Measurements from ENCODE around the gene KIF25.

KIF25 gene

GRCh38 chr6:168016176-168016620, 18.7 kb downstream of the KIF25 start:
- no peak for DNase-seq (ENCODE audit: low read depth in 2 of 2)

- DNase-seq (ENCODE audit: low read depth in 2 of 2), result no peak
Observed at GRCh38 chr6:168016721-168017525, 19.5 kb downstream of the KIF25 start.

- no peak for DNase-seq (ENCODE audit: low read depth in 2 of 2)
Observed at GRCh38 chr6:168017629-168018028, 20.2 kb downstream of the KIF25 start.

DNA sequence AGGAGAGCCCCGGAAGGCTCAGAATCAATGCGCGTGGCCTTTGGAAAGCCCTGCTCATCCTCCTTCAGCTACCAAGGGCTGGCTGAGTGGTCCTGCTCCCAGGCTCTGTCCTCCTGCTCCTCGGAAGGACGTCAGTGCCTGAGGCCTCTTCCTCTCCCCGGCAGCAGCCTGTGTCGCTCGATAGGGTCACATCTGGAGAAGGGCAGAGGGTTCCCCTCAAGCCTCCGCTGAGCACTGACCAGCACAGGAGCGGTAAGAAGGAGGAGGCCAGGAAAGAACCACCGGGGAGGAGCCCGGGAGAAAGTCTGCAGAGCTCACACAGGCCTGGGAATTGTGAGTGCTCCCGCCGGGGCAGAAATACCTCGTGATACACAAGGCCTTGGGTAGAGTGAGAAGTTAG, 21.2 kb downstream of the KIF25 start:
- DNase-seq (ENCODE audit: low read depth in 2 of 2), result no peak

DNA sequence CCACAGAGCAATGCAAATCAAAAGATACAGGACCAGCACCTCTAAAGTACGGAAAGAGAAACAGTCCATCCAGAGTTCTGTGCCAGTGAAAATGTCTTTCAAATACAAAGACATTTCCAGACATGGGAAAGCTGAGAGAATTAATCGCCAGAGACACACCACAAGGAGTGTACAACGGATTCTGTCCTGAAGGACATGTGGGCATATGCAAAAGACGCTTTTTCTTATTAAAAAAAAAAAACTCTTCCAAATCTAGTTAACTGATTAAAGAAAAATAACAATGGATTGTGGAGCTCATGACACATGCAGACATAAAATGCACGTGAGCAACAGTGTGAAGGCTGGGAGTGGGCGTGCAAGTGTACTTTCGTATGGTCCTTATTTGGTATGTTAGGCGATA, 22.8 kb downstream of the KIF25 start:
- no peak for DNase-seq (ENCODE audit: low read depth in 2 of 2)

GRCh38 chr6:168021581-168021980, 24.1 kb downstream of the KIF25 start:
- DNase-seq (ENCODE audit: low read depth in 2 of 2), result no peak

- DNase-seq (ENCODE audit: low read depth in 2 of 2), result no peak
Observed at GRCh38 chr6:168022488-168023321, 25.2 kb downstream of the KIF25 start.

DNA sequence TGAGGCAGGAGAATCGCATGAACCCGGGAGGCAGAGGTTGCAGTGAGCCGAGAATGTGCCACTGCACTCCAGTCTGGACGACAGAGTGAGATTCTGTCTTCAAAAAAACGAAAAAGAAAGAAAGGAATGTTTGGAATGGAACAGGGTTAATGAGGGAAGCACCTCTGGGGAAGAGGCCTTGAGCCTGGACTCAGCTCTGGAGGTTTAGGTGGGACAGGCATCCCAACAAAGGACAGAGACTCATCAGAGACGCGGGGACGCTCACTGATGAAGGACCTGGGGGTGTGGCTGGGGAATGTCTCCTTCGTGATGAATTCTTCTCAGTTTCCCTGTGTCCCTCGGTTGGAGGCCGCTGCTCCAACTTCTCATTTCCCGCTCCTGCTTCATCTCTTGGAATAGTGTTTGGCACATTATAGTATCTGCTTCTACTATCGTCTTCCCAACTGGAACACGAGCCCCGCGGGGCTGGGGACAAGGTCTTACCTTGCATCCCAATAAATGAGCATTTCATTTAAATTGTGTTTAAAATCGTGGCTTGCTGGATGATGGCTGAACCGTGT, 27.6 kb downstream of the KIF25 start:
- DNase-seq (ENCODE audit: low read depth in 2 of 2), result no peak

DNA sequence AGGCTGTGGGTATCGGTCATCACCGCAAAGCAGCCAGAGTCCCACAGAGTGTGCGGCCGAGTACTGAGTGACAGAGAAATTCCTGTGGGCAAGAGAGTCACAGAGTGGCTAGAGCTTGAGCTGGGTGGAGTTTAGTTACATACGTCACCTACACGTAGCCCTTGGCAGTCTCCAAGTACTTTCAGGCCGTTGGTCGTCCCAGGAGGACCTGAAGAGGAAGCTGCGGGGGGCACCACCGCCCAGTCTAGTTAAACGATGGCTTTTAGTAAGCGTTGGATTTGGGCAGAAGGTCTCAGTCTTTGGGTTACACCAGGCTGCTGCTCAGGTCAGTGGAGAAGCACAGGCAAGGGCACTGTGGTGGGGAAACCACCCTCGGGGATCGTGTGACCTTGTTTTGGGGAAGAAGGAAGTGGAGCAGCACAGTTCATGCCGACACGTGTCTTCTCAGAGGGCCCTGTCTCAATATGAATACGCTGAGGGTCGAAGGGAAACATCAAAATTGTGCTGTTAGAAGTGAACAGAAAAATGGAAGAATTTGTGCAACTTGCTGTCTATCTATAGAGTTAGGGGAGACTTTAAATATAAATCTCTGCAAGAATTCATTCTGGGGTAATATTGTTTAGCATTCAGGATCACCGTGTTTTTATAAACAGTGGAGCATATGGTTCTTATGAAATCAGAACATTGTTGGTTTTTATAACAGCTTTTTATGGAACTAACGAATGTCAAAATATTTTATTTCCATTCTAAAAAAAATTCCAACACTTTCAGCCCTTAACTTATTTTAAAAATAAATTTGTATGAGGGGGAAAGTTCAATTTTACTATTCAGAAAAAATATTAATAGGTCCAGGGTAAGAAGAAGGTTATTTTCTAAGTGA, 28.6 kb downstream of the KIF25 start:
- DNase-seq (ENCODE audit: low read depth in 2 of 2), result no peak

- DNase-seq (ENCODE audit: low read depth in 2 of 2), result no peak
Observed at GRCh38 chr6:168026925-168027324, 29.5 kb downstream of the KIF25 start.

DNA sequence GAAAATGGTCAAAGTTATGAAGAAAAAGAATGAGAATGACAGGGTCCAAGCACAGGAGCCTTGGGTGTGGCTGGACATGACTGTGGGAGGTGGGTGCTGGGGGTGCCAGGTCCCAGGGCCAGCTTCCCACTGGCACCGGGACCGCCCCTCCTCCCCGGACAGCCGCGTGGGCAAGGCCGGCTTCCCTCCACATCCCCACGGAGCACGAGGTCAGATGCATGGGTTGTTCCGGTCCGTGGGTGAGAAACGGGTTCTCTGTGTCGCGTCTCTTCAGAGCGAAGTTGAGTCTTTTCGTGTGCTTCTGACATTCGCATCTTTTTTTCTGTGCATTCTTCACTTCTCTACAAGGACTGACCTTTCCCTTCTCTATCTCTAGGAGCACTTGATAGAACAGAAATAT, 30.1 kb downstream of the KIF25 start:
- DNase-seq (ENCODE audit: low read depth in 2 of 2), result no peak

DNA sequence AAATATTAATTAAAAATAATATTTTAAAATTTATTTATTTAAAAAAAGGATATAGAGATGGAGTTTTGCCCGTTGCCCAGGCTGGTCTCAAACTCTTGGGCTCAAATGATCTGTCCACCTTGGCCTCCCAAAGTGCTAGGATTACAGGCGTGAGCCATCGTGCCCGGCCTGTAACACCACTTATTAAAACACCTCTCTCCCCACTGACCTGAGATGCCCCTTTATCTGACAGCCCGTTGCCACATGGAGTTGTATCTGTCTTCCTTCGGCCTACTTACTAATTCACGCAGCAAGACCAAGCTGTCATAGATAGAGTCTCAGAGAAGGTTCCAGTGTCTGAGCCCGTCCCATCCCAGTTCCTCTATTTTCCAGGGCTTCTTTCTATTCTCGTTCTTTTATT, 30.7 kb downstream of the KIF25 start:
- no peak for DNase-seq (ENCODE audit: low read depth in 2 of 2)

DNA sequence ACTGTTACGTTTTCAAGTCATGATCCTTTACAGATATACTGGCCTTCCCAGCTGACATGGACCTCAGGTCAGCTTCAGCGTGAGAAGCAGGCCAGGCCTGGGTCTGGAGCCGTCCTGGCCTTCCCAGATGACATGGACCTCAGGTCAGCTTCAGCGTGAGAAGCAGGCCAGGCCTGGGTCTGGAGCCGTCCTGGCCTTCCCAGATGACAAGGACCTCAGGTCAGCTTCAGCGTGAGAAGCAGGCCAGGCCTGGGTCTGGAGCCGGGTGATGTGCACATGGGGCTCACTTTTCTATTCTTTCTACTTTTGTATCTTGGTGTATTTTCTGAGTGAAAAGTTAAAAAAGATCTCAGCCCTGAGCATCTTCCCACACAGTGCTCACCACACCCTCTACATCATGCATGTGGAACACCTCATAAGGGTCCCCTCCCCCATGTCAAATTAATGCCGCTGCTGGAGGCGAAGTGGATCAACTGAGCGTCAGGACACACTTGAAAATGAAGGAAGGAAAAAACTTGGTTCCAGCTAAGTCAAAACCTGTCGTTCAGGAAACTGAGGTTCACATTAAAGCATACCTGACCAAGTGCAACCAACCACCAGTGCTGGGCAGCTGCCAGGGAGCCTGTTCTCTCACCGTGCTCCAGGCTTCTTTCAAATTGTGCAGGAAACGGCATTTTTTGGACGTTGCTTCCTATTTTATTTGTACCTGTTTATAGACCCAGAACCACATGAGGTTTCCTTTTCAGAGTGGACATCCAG, 32.2 kb downstream of the KIF25 start:
- no peak for DNase-seq (ENCODE audit: low read depth in 2 of 2)

GRCh38 chr6:168030218-168030746, 32.8 kb downstream of the KIF25 start:
- DNase-seq (ENCODE audit: low read depth in 2 of 2), result no peak

- no peak for DNase-seq (ENCODE audit: low read depth in 2 of 2)
Observed at GRCh38 chr6:168030908-168031307, 33.4 kb downstream of the KIF25 start.

DNA sequence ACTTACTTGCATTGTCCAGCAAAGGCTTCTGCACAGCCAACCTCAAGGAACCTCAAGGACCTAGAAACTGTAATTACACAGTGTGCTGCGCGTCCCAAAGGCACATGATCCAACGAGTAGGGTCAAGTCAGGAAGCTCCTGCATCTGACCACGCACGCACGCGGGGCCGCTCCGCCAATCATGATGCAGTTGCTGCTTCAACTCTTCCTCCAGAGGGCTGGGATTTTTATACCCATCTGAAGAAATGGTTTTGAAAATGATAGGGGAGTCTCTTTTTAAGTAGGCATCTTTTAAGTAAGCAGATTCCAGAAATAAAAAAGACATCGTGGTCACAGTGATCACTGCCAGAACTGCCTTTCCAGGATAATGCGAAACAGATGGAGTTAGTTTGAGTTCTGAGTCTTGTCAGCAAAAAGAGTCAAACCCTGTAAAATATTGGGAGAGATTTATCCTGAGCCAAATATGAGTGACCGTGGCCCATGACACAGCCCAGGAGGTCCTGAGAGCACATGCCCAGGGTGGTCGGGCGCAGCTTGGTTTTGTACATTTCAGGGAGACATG, 34.0 kb downstream of the KIF25 start:
- DNase-seq (ENCODE audit: low read depth in 2 of 2), result no peak

- DNase-seq (ENCODE audit: low read depth in 2 of 2), result no peak
Observed at GRCh38 chr6:168032005-168032760, 34.7 kb downstream of the KIF25 start.

DNA sequence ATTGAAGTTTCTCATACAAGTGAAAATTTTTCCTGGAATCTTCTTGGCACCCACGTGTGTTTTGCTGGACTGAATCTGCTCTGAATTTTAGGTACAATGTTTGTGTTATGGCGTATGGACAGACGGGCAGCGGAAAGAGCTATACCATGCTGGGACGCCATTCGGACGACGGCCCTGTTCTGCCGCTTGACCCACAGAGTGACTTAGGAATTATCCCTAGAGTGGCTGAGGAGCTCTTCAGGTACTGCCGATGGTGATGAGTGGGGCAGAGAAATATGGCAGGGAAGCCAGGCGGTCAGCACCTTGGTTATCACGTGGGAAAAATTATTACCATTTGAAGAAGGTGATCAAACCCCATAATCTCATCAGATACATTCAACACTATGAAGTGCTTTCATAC, 36.3 kb downstream of the KIF25 start:
- DNase-seq (ENCODE audit: low read depth in 2 of 2), result no peak

DNA sequence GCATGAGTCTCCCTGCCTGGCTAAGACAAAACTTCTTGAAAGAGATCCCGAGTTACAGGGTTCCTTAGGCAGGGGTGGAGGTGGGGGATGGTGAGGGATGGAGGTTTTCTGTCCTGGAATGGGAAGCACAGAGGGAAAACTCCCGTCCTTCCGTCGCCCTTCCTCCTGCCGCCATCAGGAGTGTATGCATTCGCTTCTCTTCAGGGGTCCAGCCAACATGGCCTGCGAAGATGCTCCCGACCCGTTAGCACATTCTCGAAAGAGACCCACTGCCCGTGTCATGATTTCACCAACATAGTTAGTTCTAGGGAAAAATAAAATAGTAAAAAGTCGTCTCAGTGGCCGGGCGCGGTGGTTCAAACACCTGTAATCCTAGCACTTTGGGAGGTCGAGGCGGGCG, 37.1 kb downstream of the KIF25 start:
- no peak for DNase-seq (ENCODE audit: low read depth in 2 of 2)

Data from stimulated activated CD4-positive, alpha-beta T cell treated with anti-CD3 and anti-CD28 coated beads, Interleukin-12 subunit alpha, Interleukin-12 subunit beta, amount 100 ng/mL, for 24 hours (primary cell).